K562 (cell line): ENCODE measurements around the gene STOML3. TPM values are rescaled to one million over a fixed set of nuclear protein-coding genes. Genes with fewer than 3 reads are reported as not detected.

Source experiments
- ATAC-seq: fragments of 200-7000 bp; cut with Tn5 transposase; 3 replicates; pipeline ENCODE4 v1.9.1; 2020; ENCODE audit warnings: moderate library complexity
- BruUV-seq: library from RNA; stranded (reverse); fragments of 400-500 nt; replicated peaks from 2 replicates; lab custom pipeline; 2021; lab: Mats Ljungman, UMichigan
- CTCF ChIA-PET: fragments of 300-600 bp; formaldehyde crosslinking; extraction: SDS; loops from one replicate; lab custom pipeline; 2021; ENCODE audit warnings: low intra/inter-chr PET ratio; lab: Yijun Ruan, JAX
- POLR2A ChIA-PET: fragments of 300-600, 350-650 bp; sonication (Branson Sonifier 250); formaldehyde crosslinking; extraction: SDS; loops from one replicate; lab custom pipeline; 2021; ENCODE audit warnings: antibody characterized with exemption, inconsistent platforms; lab: Yijun Ruan, JAX
- DNase-seq, 4 experiments: peaks; one replicate each; pipeline versions ENCODE4 v3.0.0 to v3.0.0-alpha.2; 2011 to 2018; ENCODE audit warnings: low spot score in 3 of 4, mixed read lengths in 3 of 4; ENCODE audit errors: extremely low read depth in 1 of 4
- FAIRE-seq: peaks from 2 replicates; lab custom pipeline; 2011; peaks lifted over from hg19 to GRCh38; lab: Jason Lieb, UNC
- H2AFZ ChIP-seq: 2 replicates; pipeline ENCODE4 v1.6.0; 2011; ENCODE audit warnings: low read depth, low read length, control low read depth, inconsistent platforms
- H3K27ac ChIP-seq: fragments of 200-600 bp; 3 replicates; pipeline ENCODE4 v1.8.0; 2011; ENCODE audit warnings: low read depth, mild to moderate bottlenecking, control low read depth, inconsistent platforms, low read length, moderate library complexity, mixed read lengths; ENCODE audit errors: extremely low read depth
- H3K27me3 ChIP-seq, 2 experiments: fragments of 300-600 bp in 1 of 2; 2 replicates in 1 of 2; 3 replicates in 1 of 2; pipeline versions ENCODE4 v1.6.0 to v1.8.0; 2011; ENCODE audit warnings: inconsistent platforms in 2 of 2, low read length in 2 of 2, mild to moderate bottlenecking in 1 of 2, mixed read lengths in 1 of 2, moderate library complexity in 1 of 2; ENCODE audit not compliant: control insufficient read depth in 2 of 2, insufficient read depth in 2 of 2
- H3K36me3 ChIP-seq: fragments of 300-600 bp; 3 replicates; pipeline ENCODE4 v1.8.0; 2011; ENCODE audit warnings: mild to moderate bottlenecking, low read length, inconsistent platforms; ENCODE audit not compliant: control insufficient read depth, insufficient read depth
- H3K4me1 ChIP-seq, 2 experiments: fragments of 200-600 bp in 1 of 2; replicated peaks in 1 of 2; 2 replicates in 1 of 2; 3 replicates in 1 of 2; pipeline versions ENCODE4 v1.5.1 to v1.8.0; 2011; ENCODE audit warnings: inconsistent platforms in 2 of 2, low read length in 2 of 2, mild to moderate bottlenecking in 1 of 2, mixed read lengths in 1 of 2, moderate library complexity in 1 of 2; ENCODE audit not compliant: control insufficient read depth in 2 of 2, insufficient read depth in 2 of 2
- H3K4me2 ChIP-seq: 2 replicates; pipeline ENCODE4 v1.6.1; 2011; ENCODE audit warnings: low read length, control low read depth, inconsistent platforms, mixed read lengths; ENCODE audit not compliant: insufficient read depth
- H3K4me3 ChIP-seq: fragments of 200-600 bp; sonication (generic), shearing (Covaris generic); 2 replicates; pipeline ENCODE4 v1.5.1; 2016; ENCODE audit warnings: control low read depth, inconsistent platforms
- H3K79me2 ChIP-seq: fragments of 200-600 bp; 3 replicates; pipeline ENCODE4 v1.8.0; 2011; ENCODE audit warnings: low read length, inconsistent platforms; ENCODE audit not compliant: control insufficient read depth, insufficient read depth
- H3K9ac ChIP-seq, 2 experiments: 2 replicates each; pipeline versions ENCODE4 v1.6.0 to v1.6.1; 2011; ENCODE audit warnings: low read depth in 2 of 2, low read length in 2 of 2, control low read depth in 1 of 2, inconsistent platforms in 1 of 2, mild to moderate bottlenecking in 1 of 2, mixed read lengths in 1 of 2; ENCODE audit not compliant: insufficient read depth in 1 of 2
- H3K9me1 ChIP-seq: one replicate; pipeline ENCODE4 v1.6.0; 2011; ENCODE audit warnings: inconsistent platforms, mild to moderate bottlenecking, low read length, moderate library complexity; ENCODE audit not compliant: control insufficient read depth, insufficient read depth
- H3K9me3 ChIP-seq: replicated peaks from 2 replicates; pipeline ENCODE4 v1.5.1; 2011; ENCODE audit warnings: low read depth, low read length, inconsistent platforms; ENCODE audit not compliant: control insufficient read depth, insufficient read depth
- H4K20me1 ChIP-seq: replicated peaks from 2 replicates; pipeline ENCODE4 v1.6.1; 2011; ENCODE audit warnings: low read length, inconsistent platforms, mixed read lengths; ENCODE audit not compliant: control insufficient read depth, insufficient read depth
- CXXC5 ChIP-seq: fragments of 250-450 bp; sonication (Bioruptor Pico); IDR thresholded peaks from 2 replicates; pipeline ENCODE4 v1.8.0; 2022; ENCODE audit warnings: inconsistent platforms, mild to moderate bottlenecking, moderate library complexity
- MXI1 ChIP-seq: IDR thresholded peaks from 2 replicates; pipeline ENCODE4 v1.6.1; 2011; ENCODE audit warnings: low read depth, mild to moderate bottlenecking, improper control_type of control experiment, low read length
- SRF ChIP-seq, 2 experiments: fragments of 250-450, 450-650 bp in 1 of 2; sonication (Bioruptor Pico) in 1 of 2; sonication (generic) in 1 of 2; formaldehyde crosslinking; IDR thresholded peaks; 2 replicates each; pipeline versions ENCODE4 v1.5.0 to v1.5.1; 2020 to 2022; ENCODE audit warnings: mild to moderate bottlenecking in 1 of 2, missing genetic modification reagents in 1 of 2
- STAT5B ChIP-seq: fragments of 250-450 bp; sonication (Bioruptor Pico); IDR thresholded peaks from 2 replicates; pipeline ENCODE4 v1.8.0; 2021; ENCODE audit warnings: mild to moderate bottlenecking, inconsistent platforms
- WGBS: fragments of 100-300 bp; shearing (Covaris generic); methylation state at CpG from one replicate; pipeline ENCODE4 v1.1.6; 2016; ENCODE audit warnings: low coverage, mixed read lengths; ENCODE audit not compliant: insufficient coverage; ENCODE audit errors: missing lambda C conversion rate; 5-methylcytosine and 5-hydroxymethylcytosine counted together
- in situ Hi-C: fragments of 300-500 bp; cut with MboI; formaldehyde crosslinking; loops from 4 replicates; pipeline ENCODE4 v1.15.0; 2018; ENCODE audit warnings: inconsistent platforms, mixed read lengths
- intact Hi-C: fragments of 100-400 bp; cut with micrococcal nuclease; formaldehyde crosslinking; loops from 2 replicates; pipeline ENCODE4 v1.14.2; 2022
- polyA plus RNA-seq, 8 experiments: library from polyadenylated mRNA; depleted of rRNA in 4 of 8; stranded (reverse) in 5 of 8; unstranded in 3 of 8; fragments of >200 nt; fragmentation: Nextera tagmentation in 2 of 8; fragmentation: Illumina TruSeq in 1 of 8; extraction: Ambion mirVana in 2 of 8; extraction: Trizol in 1 of 8; gene quantifications; 2 replicates each; pipeline versions ENCODE4 v1.2.1 to v1.2.3, GENCODE V29; 2011 to 2014; ENCODE audit warnings: inconsistent platforms in 1 of 8, missing spikeins in 1 of 8
- total RNA-seq, 7 experiments: library from RNA; depleted of rRNA in 6 of 7; stranded (reverse); fragments of >200 nt in 6 of 7; fragmentation: Illumina TruSeq in 2 of 7; extraction: Trizol in 2 of 7; gene quantifications; 2 replicates each; pipeline versions ENCODE4 v1.2.1 to v1.2.3, GENCODE V29; 2011 to 2021; ENCODE audit warnings: low replicate concordance in 1 of 7
- TF ChIP-seq, protein P1 (sequence below): IDR thresholded peaks from 2 replicates; pipeline ENCODE4 v1.6.1; 2011; ENCODE audit not compliant: insufficient read length; ENCODE audit errors: extremely low read depth
- TF ChIP-seq, protein P2 (sequence below): fragments of 200-800 bp; sonication (Bioruptor generic); IDR thresholded peaks from 2 replicates; pipeline ENCODE4 v1.6.1; 2016; ENCODE audit warnings: missing genetic modification characterization, missing compliant biosample characterization
- TF ChIP-seq, protein P3 (sequence below): sonication (generic); formaldehyde crosslinking; IDR thresholded peaks from 2 replicates; pipeline ENCODE4 v1.8.1; 2023; ENCODE audit warnings: mild to moderate bottlenecking, missing genetic modification reagents
- TF ChIP-seq, protein P4 (sequence below): fragments of 250-450 bp; sonication (Bioruptor Pico); IDR thresholded peaks from 2 replicates; pipeline ENCODE4 v1.4.0; 2020; ENCODE audit warnings: borderline replicate concordance

The STOML3 gene
- total and polyA plus RNA-seq, 9 of the 15 experiments (the other 6 are each of a cell fraction or from before 2014, with no cell fraction given), result 0.04 TPM; not detected in 8

DNA sequence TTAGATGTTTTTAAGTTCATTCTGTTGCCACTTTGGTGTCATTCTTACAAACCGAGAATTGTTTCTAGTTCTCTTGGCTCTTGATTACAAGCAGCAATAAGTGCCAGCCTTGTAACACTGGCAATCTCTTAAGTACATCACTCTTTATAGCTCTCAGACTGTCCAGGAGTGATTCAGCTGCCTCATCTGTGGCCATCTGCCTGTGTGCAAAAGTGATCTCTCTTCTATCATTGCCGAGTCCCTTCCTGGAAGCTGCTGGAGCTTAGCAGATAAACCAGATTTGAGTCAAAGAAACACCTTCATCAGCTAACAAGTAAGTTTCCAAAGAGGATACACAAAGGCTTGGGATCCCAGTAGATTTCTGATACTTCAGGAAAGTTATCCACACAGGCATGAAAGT lies 23.2 kb downstream of the STOML3 start:
- ChIA-PET POLR2A (no interaction called here), CTCF (no interaction called here)
- TF ChIP-seq, protein P1, sequence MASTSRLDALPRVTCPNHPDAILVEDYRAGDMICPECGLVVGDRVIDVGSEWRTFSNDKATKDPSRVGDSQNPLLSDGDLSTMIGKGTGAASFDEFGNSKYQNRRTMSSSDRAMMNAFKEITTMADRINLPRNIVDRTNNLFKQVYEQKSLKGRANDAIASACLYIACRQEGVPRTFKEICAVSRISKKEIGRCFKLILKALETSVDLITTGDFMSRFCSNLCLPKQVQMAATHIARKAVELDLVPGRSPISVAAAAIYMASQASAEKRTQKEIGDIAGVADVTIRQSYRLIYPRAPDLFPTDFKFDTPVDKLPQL, result no peak
- TF ChIP-seq CXXC5 (CRISPR knock-in tag) (no peak), MXI1 (no peak), SRF (CRISPR knock-in tag; IDR thresholded peaks at IDR 0.05) (no peak), STAT5B (no peak)
- TF ChIP-seq, protein P2, sequence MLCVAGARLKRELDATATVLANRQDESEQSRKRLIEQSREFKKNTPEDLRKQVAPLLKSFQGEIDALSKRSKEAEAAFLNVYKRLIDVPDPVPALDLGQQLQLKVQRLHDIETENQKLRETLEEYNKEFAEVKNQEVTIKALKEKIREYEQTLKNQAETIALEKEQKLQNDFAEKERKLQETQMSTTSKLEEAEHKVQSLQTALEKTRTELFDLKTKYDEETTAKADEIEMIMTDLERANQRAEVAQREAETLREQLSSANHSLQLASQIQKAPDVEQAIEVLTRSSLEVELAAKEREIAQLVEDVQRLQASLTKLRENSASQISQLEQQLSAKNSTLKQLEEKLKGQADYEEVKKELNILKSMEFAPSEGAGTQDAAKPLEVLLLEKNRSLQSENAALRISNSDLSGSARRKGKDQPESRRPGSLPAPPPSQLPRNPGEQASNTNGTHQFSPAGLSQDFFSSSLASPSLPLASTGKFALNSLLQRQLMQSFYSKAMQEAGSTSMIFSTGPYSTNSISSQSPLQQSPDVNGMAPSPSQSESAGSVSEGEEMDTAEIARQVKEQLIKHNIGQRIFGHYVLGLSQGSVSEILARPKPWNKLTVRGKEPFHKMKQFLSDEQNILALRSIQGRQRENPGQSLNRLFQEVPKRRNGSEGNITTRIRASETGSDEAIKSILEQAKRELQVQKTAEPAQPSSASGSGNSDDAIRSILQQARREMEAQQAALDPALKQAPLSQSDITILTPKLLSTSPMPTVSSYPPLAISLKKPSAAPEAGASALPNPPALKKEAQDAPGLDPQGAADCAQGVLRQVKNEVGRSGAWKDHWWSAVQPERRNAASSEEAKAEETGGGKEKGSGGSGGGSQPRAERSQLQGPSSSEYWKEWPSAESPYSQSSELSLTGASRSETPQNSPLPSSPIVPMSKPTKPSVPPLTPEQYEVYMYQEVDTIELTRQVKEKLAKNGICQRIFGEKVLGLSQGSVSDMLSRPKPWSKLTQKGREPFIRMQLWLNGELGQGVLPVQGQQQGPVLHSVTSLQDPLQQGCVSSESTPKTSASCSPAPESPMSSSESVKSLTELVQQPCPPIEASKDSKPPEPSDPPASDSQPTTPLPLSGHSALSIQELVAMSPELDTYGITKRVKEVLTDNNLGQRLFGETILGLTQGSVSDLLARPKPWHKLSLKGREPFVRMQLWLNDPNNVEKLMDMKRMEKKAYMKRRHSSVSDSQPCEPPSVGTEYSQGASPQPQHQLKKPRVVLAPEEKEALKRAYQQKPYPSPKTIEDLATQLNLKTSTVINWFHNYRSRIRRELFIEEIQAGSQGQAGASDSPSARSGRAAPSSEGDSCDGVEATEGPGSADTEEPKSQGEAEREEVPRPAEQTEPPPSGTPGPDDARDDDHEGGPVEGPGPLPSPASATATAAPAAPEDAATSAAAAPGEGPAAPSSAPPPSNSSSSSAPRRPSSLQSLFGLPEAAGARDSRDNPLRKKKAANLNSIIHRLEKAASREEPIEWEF, result no peak
- TF ChIP-seq, protein P3, sequence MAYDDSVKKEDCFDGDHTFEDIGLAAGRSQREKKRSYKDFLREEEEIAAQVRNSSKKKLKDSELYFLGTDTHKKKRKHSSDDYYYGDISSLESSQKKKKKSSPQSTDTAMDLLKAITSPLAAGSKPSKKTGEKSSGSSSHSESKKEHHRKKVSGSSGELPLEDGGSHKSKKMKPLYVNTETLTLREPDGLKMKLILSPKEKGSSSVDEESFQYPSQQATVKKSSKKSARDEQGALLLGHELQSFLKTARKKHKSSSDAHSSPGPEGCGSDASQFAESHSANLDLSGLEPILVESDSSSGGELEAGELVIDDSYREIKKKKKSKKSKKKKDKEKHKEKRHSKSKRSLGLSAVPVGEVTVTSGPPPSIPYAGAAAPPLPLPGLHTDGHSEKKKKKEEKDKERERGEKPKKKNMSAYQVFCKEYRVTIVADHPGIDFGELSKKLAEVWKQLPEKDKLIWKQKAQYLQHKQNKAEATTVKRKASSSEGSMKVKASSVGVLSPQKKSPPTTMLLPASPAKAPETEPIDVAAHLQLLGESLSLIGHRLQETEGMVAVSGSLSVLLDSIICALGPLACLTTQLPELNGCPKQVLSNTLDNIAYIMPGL (CRISPR knock-in tag), result no peak
- TF ChIP-seq, protein P4, sequence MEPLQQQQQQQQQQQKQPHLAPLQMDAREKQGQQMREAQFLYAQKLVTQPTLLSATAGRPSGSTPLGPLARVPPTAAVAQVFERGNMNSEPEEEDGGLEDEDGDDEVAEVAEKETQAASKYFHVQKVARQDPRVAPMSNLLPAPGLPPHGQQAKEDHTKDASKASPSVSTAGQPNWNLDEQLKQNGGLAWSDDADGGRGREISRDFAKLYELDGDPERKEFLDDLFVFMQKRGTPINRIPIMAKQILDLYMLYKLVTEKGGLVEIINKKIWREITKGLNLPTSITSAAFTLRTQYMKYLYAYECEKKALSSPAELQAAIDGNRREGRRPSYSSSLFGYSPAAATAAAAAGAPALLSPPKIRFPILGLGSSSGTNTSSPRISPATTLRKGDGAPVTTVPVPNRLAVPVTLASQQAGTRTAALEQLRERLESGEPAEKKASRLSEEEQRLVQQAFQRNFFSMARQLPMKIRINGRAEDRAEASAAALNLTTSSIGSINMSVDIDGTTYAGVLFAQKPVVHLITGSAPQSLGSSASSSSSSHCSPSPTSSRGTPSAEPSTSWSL (CRISPR knock-in tag), result no peak

More for the DNA sequence above, 23.2 kb downstream of the STOML3 start:
- ATAC-seq, result no peak
- H3K9me1 ChIP-seq, result no peaks in the 10 kb centered on the region
- H2AFZ ChIP-seq, result no peak overlapping the region
- BruUV-seq, result no TSS peak
- no peak overlapping the region for H3K27ac ChIP-seq
- in situ Hi-C loops (loop anchor here (25.0 kb wide), 1 partner anchor 645 kb away; the partner anchor contains the start of gene LHFPL6), intact Hi-C loops (no loop called here)
- H3K9ac ChIP-seq, result no peak overlapping the region
- DNase-seq, result no peak
- no peak overlapping the region for H3K4me3 ChIP-seq
- H4K20me1 ChIP-seq, result no peaks in the 10 kb centered on the region
- H3K4me2 ChIP-seq, result no peak overlapping the region
- H3K36me3 ChIP-seq, result no peaks in the 10 kb centered on the region
- no peaks in the 10 kb centered on the region for H3K9me3 ChIP-seq
- H3K27me3 ChIP-seq, result no peaks in the 10 kb centered on the region; a peak in 1 of 5 replicates
- 0% methylated on average over 2 of the region's 2 CpGs for WGBS
- no peaks in the 10 kb centered on the region; a peak in 1 of 5 replicates for H3K4me1 ChIP-seq
- FAIRE-seq, result no peak
- H3K79me2 ChIP-seq, result no peaks in the 10 kb centered on the region
